Osteoblast (primary cell): ENCODE measurements around the gene LAMTOR1. TPM values are rescaled to one million over a fixed set of nuclear protein-coding genes. Genes with fewer than 3 reads are reported as not detected.

Source experiments
- DNase-seq: peaks from one replicate; pipeline ENCODE4 v3.0.0; 2011; ENCODE audit warnings: low spot score, mixed read lengths; ENCODE audit not compliant: insufficient read length; ENCODE audit errors: missing footprints
- H2AFZ ChIP-seq: 2 replicates; pipeline ENCODE4 v1.6.0; 2011; ENCODE audit warnings: mild to moderate bottlenecking, low read length
- H3K27ac ChIP-seq: 2 replicates; pipeline ENCODE4 v1.5.1; 2011; ENCODE audit warnings: mild to moderate bottlenecking, low read depth, low read length, moderate library complexity
- H3K27me3 ChIP-seq: 2 replicates; pipeline ENCODE4 v1.6.0; 2012; ENCODE audit warnings: mild to moderate bottlenecking, control low read depth, inconsistent platforms, low read length, moderate library complexity; ENCODE audit not compliant: insufficient read depth
- H3K36me3 ChIP-seq: 2 replicates; pipeline ENCODE4 v1.5.1; 2011; ENCODE audit warnings: mild to moderate bottlenecking, low read length, control low read depth, moderate library complexity; ENCODE audit not compliant: insufficient read depth
- H3K4me1 ChIP-seq: 2 replicates; pipeline ENCODE4 v1.5.1; 2011; ENCODE audit warnings: mild to moderate bottlenecking, low read length, control low read depth, moderate library complexity; ENCODE audit not compliant: insufficient read depth
- H3K4me2 ChIP-seq: 2 replicates; pipeline ENCODE4 v1.6.0; 2011; ENCODE audit warnings: mild to moderate bottlenecking, low read length; ENCODE audit not compliant: insufficient read depth
- H3K4me3 ChIP-seq: fragments of 200-600 bp; sonication (generic); 3 replicates; pipeline ENCODE4 v1.5.1; 2012; ENCODE audit warnings: mild to moderate bottlenecking, low read length, inconsistent platforms; ENCODE audit not compliant: insufficient read depth
- H3K79me2 ChIP-seq: 2 replicates; pipeline ENCODE4 v1.6.0; 2012; ENCODE audit warnings: mild to moderate bottlenecking, low read length, control low read depth, inconsistent platforms; ENCODE audit not compliant: insufficient read depth
- H3K9me3 ChIP-seq: 2 replicates; pipeline ENCODE4 v1.5.1; 2011; ENCODE audit warnings: low read depth, low read length, control low read depth
- H4K20me1 ChIP-seq: 2 replicates; pipeline ENCODE4 v1.6.0; 2012; ENCODE audit warnings: mild to moderate bottlenecking, low read length, control low read depth; ENCODE audit not compliant: insufficient read depth
- CTCF ChIP-seq: IDR thresholded peaks from 2 replicates; pipeline ENCODE4 v1.5.1; 2011; ENCODE audit warnings: mild to moderate bottlenecking, low read depth, low read length, moderate library complexity; ENCODE audit errors: extremely low read depth
- total RNA-seq: library from RNA; depleted of rRNA; stranded (reverse); fragments of >200 nt; gene quantifications from 2 replicates; pipeline ENCODE4 v1.2.3, GENCODE V29; 2012

Gene LAMTOR1
- total RNA-seq, 1 donor: 131 TPM

GRCh38 chr11:72067676-72068075 is 35.4 kb downstream of the LAMTOR1 start:
- H3K4me2 ChIP-seq: no peak overlapping the region
- no peaks in the 10 kb centered on the region for H3K27me3 ChIP-seq
- H3K36me3 ChIP-seq: peaks cover 8% of the 10 kb centered on the region

GRCh38 chr11:72067266-72067665 is 35.8 kb downstream of the LAMTOR1 start:
- Histone ChIP-seq H3K4me3 (no peak overlapping the region), H3K27ac (peak overlapping the region; percentile 28), H3K36me3 (peaks cover 11% of the 10 kb centered on the region), H4K20me1 (no peaks in the 10 kb centered on the region), H3K79me2 (peaks cover 71% of the 10 kb centered on the region), H3K27me3 (no peaks in the 10 kb centered on the region), H3K4me2 (peak overlapping the region; percentile 24), H2AFZ (peak overlapping the region; percentile 45), H3K9me3 (no peaks in the 10 kb centered on the region), H3K4me1 (peaks cover 46% of the 10 kb centered on the region)
- DNase-seq: no peak
- TF ChIP-seq CTCF: no peak

More at GRCh38 chr11:72067676-72068075, 35.4 kb downstream of the LAMTOR1 start:
- no peak overlapping the region for H2AFZ ChIP-seq
- no peak for DNase-seq
- H3K4me1 ChIP-seq: peaks cover 50% of the 10 kb centered on the region
- peaks cover 70% of the 10 kb centered on the region for H3K79me2 ChIP-seq
- H4K20me1 ChIP-seq: no peaks in the 10 kb centered on the region
- H3K4me3 ChIP-seq: no peak overlapping the region
- TF ChIP-seq CTCF: no peak
- H3K9me3 ChIP-seq: no peaks in the 10 kb centered on the region
- H3K27ac ChIP-seq: no peak overlapping the region

GRCh38 chr11:72066855-72067254 is 36.2 kb downstream of the LAMTOR1 start:
- peaks cover 42% of the 10 kb centered on the region for H3K4me1 ChIP-seq
- no peak overlapping the region for H3K4me3 ChIP-seq
- H3K27me3 ChIP-seq: no peaks in the 10 kb centered on the region
- no peaks in the 10 kb centered on the region for H3K9me3 ChIP-seq
- peak overlapping the region; percentile 45 for H2AFZ ChIP-seq
- H4K20me1 ChIP-seq: no peaks in the 10 kb centered on the region
- H3K27ac ChIP-seq: peak overlapping the region; percentile 28
- peak overlapping the region; percentile 24 for H3K4me2 ChIP-seq
- no peak for DNase-seq
- H3K79me2 ChIP-seq: peaks cover 70% of the 10 kb centered on the region
- H3K36me3 ChIP-seq: peaks cover 15% of the 10 kb centered on the region
- TF ChIP-seq CTCF: no peak

GRCh38 chr11:72061739-72062396 is 41.2 kb downstream of the LAMTOR1 start:
- Histone ChIP-seq H4K20me1 (no peaks in the 10 kb centered on the region), H3K36me3 (peaks cover 13% of the 10 kb centered on the region), H3K27ac (no peak overlapping the region), H3K27me3 (no peaks in the 10 kb centered on the region), H2AFZ (no peak overlapping the region), H3K4me1 (peaks cover 6% of the 10 kb centered on the region), H3K9me3 (no peaks in the 10 kb centered on the region), H3K4me3 (no peak overlapping the region), H3K4me2 (no peak overlapping the region), H3K79me2 (peaks cover 64% of the 10 kb centered on the region)
- DNase-seq: no peak
- no peak for TF ChIP-seq CTCF
